Limb (tissue), 2 donors: ENCODE results near the gene FHIT.

ENCODE experiments used
- DNase-seq, 2 donors: peaks; one replicate each; pipeline ENCODE4 v3.0.0-alpha.2; 2016; ENCODE audit errors: extremely low spot score in 2 of 2

The FHIT gene

GRCh38 chr3:61251174-61251972 lies at the start of gene FHIT:
FHIT (minus strand) TSS chr3:61251452.
- DNase-seq = peak; percentile 94 to 96

- no peak for DNase-seq
These were observed 49.5 kb upstream of the FHIT start for GRCh38 chr3:61300786-61301185.

- DNase-seq = no peak
These were observed 48.7 kb upstream of the FHIT start for GRCh38 chr3:61300006-61300380.

GRCh38 chr3:61299343-61300005 lies 48.2 kb upstream of the FHIT start:
- no peak for DNase-seq

GRCh38 chr3:61297821-61298220 lies 46.6 kb upstream of the FHIT start:
- peak in 1 of 2 donors; percentile 6 for DNase-seq

GRCh38 chr3:61288446-61288845 lies 37.2 kb upstream of the FHIT start:
- no peak for DNase-seq

GRCh38 chr3:61283876-61284275 lies 32.6 kb upstream of the FHIT start:
- no peak for DNase-seq

GRCh38 chr3:61278713-61279112 lies 27.5 kb upstream of the FHIT start:
- no peak for DNase-seq

- no peak for DNase-seq
These were observed 26.2 kb upstream of the FHIT start for GRCh38 chr3:61277411-61277810.

GRCh38 chr3:61269435-61269834 lies 18.2 kb upstream of the FHIT start:
- DNase-seq = no peak

- no peak for DNase-seq
These were observed 17.4 kb upstream of the FHIT start for GRCh38 chr3:61268644-61269043.

- no peak for DNase-seq
These were observed 13.0 kb upstream of the FHIT start for GRCh38 chr3:61264281-61264680.

- DNase-seq = no peak
These were observed 5.9 kb upstream of the FHIT start for GRCh38 chr3:61257148-61257547.

- no peak for DNase-seq
These were observed 2.5 kb upstream of the FHIT start for GRCh38 chr3:61253756-61254155.

GRCh38 chr3:61252836-61253235 lies 1.6 kb upstream of the FHIT start:
- no peak for DNase-seq

GRCh38 chr3:61250784-61251173 lies 473 bp downstream of the FHIT start:
- peak in 1 of 2 donors; percentile 48 for DNase-seq

GRCh38 chr3:61248496-61248895 lies 2.8 kb downstream of the FHIT start:
- DNase-seq = no peak

- no peak for DNase-seq
These were observed 4.1 kb downstream of the FHIT start for GRCh38 chr3:61247191-61247590.

GRCh38 chr3:61239871-61240270 lies 11.4 kb downstream of the FHIT start:
- peak in 1 of 2 donors; percentile 34 for DNase-seq

GRCh38 chr3:61237858-61238257 lies 13.4 kb downstream of the FHIT start:
- no peak for DNase-seq

GRCh38 chr3:61236556-61236955 lies 14.7 kb downstream of the FHIT start:
- no peak for DNase-seq

- no peak for DNase-seq
These were observed 17.5 kb downstream of the FHIT start for GRCh38 chr3:61233746-61234145.

GRCh38 chr3:61231693-61232092 lies 19.6 kb downstream of the FHIT start:
- no peak for DNase-seq
